LHCN-M2 (cell line): ENCODE data around the gene AKAP7. TPM values are rescaled to one million over a fixed set of nuclear protein-coding genes. Genes with fewer than 3 reads are reported as not detected.
A peak's percentile ranks its signal among the peaks of the same experiment; 100 is the strongest.

Source experiments
- DNase-seq: peaks from one replicate; pipeline ENCODE4 v3.0.0-alpha.2; 2012; ENCODE audit warnings: low read depth
- total RNA-seq: library from RNA; depleted of rRNA; stranded (reverse); fragments of >200 nt; gene quantifications from 2 replicates; pipeline ENCODE4 v1.2.3, GENCODE V29; 2014

Gene AKAP7
- total RNA-seq, 1 experiment from 2014 or later, result 6.8 TPM

GRCh38 chr6:131199568-131200272 lies 64.5 kb downstream of the AKAP7 start:
- DNase-seq, result peak; percentile 41

GRCh38 chr6:131205481-131206244 lies 70.4 kb downstream of the AKAP7 start:
- no peak for DNase-seq

- no peak for DNase-seq
These were observed 71.4 kb downstream of the AKAP7 start for GRCh38 chr6:131206463-131207251.

DNA sequence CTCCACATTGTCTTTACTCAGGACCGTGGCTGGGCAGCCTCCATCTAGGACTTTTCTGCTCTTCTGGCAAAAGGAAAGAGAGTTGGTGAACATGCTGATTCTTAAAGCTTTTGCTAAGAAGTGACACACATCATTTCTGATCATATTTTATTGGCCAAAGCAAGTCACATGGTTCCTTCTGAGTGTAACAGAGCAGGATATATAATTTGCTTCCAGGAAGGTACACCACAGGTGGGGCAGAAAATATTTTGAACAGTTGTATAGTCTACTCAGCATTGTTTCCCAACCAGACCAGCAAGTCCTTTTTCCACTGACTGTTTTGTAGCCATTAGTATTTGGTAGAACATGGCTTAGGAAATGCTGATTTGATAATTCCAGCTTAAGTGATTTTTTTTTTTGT lies 73.5 kb downstream of the AKAP7 start:
- no peak for DNase-seq

- DNase-seq, result no peak
These were observed 75.2 kb downstream of the AKAP7 start for GRCh38 chr6:131210469-131210868.

- DNase-seq, result no peak
These were observed 76.8 kb downstream of the AKAP7 start for GRCh38 chr6:131212024-131212423.

GRCh38 chr6:131212913-131213312 lies 77.6 kb downstream of the AKAP7 start:
- no peak for DNase-seq

GRCh38 chr6:131213501-131213990 lies 78.3 kb downstream of the AKAP7 start:
- DNase-seq, result peak; percentile 49

GRCh38 chr6:131215219-131215618 lies 80.0 kb downstream of the AKAP7 start:
- DNase-seq, result no peak

GRCh38 chr6:131216246-131216645 lies 81.0 kb downstream of the AKAP7 start:
- no peak for DNase-seq

- no peak for DNase-seq
These were observed 87.5 kb downstream of the AKAP7 start for GRCh38 chr6:131222773-131223172.

DNA sequence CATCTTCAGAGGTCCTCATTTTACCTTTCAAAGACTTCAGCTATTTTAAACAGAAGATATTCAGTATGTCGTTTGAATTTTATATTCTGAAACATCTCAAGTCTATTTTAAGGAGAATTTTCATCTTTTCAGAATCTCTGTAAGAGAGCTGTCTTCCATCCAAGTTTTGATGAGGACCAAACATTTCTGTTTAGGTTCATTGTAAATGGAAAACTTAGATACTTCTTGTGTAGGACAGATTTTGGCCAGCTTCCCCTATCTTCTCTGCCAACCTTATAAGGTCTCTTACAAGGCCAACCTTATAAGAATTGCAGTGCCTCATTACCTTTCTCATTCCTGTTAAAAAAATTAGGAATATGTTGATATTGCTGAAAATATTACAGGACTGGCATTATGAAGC lies 88.1 kb downstream of the AKAP7 start:
- no peak for DNase-seq

- DNase-seq, result peak; percentile 80
These were observed 89.9 kb downstream of the AKAP7 start for GRCh38 chr6:131225127-131225526.

DNA sequence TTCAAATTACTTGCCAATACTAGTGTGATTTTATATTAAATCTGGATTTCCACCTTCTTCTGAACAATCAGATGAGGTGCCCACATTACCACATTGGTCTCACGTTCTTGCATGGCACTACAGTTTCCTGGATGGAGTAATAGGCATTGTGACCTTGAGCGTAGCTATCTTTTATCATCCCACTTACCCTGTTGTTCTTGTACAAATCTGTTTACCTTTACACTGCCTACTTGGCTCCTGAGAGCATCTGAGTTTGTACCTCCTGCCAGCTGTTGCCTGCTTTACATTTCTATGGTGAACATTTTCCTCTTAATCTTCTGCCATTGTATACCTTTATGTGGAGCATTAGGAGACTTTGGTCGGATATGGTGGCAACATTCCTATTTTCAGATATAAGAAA lies 90.7 kb downstream of the AKAP7 start:
- no peak for DNase-seq

- peak; percentile 27 for DNase-seq
These were observed 91.3 kb downstream of the AKAP7 start for GRCh38 chr6:131226459-131227157.

- DNase-seq, result no peak
These were observed 91.9 kb downstream of the AKAP7 start for GRCh38 chr6:131227158-131227543.

GRCh38 chr6:131231103-131231502 lies 95.8 kb downstream of the AKAP7 start:
- peak; percentile 54 for DNase-seq

- no peak for DNase-seq
These were observed 96.6 kb downstream of the AKAP7 start for GRCh38 chr6:131231891-131232290.

GRCh38 chr6:131244942-131245341 lies 109.7 kb downstream of the AKAP7 start:
- no peak for DNase-seq

DNA sequence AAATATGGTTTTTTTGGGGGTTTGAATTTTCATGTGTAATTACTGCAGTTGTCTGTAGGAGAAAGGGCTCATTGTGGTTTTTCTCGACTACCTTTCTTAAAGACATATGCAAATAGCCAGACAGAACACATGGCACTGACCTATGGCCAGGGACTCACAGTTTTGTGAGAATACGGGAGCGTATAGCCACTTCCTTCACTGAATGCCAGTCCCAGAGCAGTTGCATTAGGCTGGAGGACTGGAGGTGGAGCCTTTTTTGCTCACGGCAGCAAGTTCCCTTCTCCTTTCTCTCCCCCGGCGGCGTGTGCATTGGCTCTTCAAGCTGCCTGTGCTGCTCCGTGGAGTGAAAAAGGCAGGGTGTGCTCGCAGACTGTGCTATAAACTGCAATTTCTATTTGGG lies 114.9 kb downstream of the AKAP7 start:
- peak; percentile 66 for DNase-seq

GRCh38 chr6:131250936-131251335 lies 115.7 kb downstream of the AKAP7 start:
- DNase-seq, result no peak
